WTC11 (cell line): ENCODE data around the gene TRPC3.

ENCODE experiments used
- ATF3 ChIP-seq: sonication (generic); formaldehyde crosslinking; conservative IDR thresholded peaks from 2 replicates; pipeline ENCODE4 v1.8.1; 2022; ENCODE audit warnings: mild to moderate bottlenecking, missing genetic modification reagents
- CREB1 ChIP-seq: sonication (generic); formaldehyde crosslinking; IDR thresholded peaks from 2 replicates; pipeline ENCODE4 v1.8.0; 2023; ENCODE audit warnings: mild to moderate bottlenecking, missing genetic modification reagents
- CTCF ChIP-seq: fragments of 200-600 bp; IDR thresholded peaks from 2 replicates; pipeline ENCODE4 v1.8.0; 2022; ENCODE audit warnings: antibody characterized with exemption
- FOXK1 ChIP-seq: sonication (generic); formaldehyde crosslinking; IDR thresholded peaks from 2 replicates; pipeline ENCODE4 v1.8.0; 2022; ENCODE audit warnings: mild to moderate bottlenecking, moderate library complexity, missing genetic modification reagents
- MAX ChIP-seq: sonication (generic); formaldehyde crosslinking; IDR thresholded peaks from 2 replicates; pipeline ENCODE4 v1.8.0; 2022; ENCODE audit warnings: mild to moderate bottlenecking, missing genetic modification reagents
- NFE2L1 ChIP-seq: sonication (generic); formaldehyde crosslinking; IDR thresholded peaks from 2 replicates; pipeline ENCODE4 v1.8.1; 2023; ENCODE audit warnings: missing genetic modification reagents
- PRRX2 ChIP-seq: fragments of 250-450 bp; sonication (Bioruptor Pico); IDR thresholded peaks from 2 replicates; pipeline ENCODE4 v1.8.0; 2021; ENCODE audit warnings: mild to moderate bottlenecking
- SOX15 ChIP-seq: fragments of 250-450 bp; sonication (Bioruptor Pico); IDR thresholded peaks from 2 replicates; pipeline ENCODE4 v1.9.0; 2021; ENCODE audit warnings: mild to moderate bottlenecking
- TEAD1 ChIP-seq: sonication (generic); formaldehyde crosslinking; IDR thresholded peaks from 2 replicates; pipeline ENCODE4 v1.8.0; 2022; ENCODE audit warnings: mild to moderate bottlenecking, missing genetic modification reagents
- ZNF121 ChIP-seq: sonication (generic); formaldehyde crosslinking; IDR thresholded peaks from 2 replicates; pipeline ENCODE4 v1.8.0; 2023; ENCODE audit warnings: missing genetic modification reagents
- ZNF263 ChIP-seq: sonication (generic); formaldehyde crosslinking; IDR thresholded peaks from 2 replicates; pipeline ENCODE4 v1.8.1; 2022; ENCODE audit warnings: low read depth, mild to moderate bottlenecking, moderate library complexity, missing genetic modification reagents
- TF ChIP-seq, protein P1 (sequence below): sonication (generic); formaldehyde crosslinking; IDR thresholded peaks from 2 replicates; pipeline ENCODE4 v1.8.0; 2023; ENCODE audit warnings: missing genetic modification reagents
- TF ChIP-seq, protein P2 (sequence below): sonication (generic); formaldehyde crosslinking; IDR thresholded peaks from 2 replicates; pipeline ENCODE4 v1.8.1; 2022; ENCODE audit warnings: missing genetic modification reagents, borderline replicate concordance
- TF ChIP-seq, protein P3 (sequence below): sonication (generic); formaldehyde crosslinking; IDR thresholded peaks from 2 replicates; pipeline ENCODE4 v1.8.1; 2023; ENCODE audit warnings: mild to moderate bottlenecking, missing genetic modification reagents

DNA sequence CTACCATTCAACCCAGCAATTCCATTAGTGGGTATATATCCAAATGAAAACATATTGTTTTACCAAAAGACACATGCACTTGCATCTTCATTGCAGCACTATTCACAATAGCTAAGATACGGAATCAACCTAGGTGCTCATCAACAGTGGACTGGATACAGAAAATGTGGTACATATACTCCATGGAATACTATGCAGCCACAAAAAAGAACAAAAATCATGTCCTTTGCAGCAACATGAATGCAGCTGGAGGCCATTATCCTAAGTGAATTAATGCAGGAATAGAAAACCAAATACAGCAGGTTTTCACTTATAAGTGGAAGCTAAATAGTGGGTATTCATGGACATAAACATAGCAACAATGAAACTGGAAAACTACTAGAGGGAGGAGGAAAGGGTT lies 43.5 kb downstream of the TRPC3 start:
- TF ChIP-seq ZNF263 (CRISPR knock-in tag) (no peak), FOXK1 (CRISPR knock-in tag) (no peak), ZNF121 (CRISPR knock-in tag) (no peak), CTCF (no peak), CREB1 (CRISPR knock-in tag) (no peak), NFE2L1 (CRISPR knock-in tag) (no peak), SOX15 (CRISPR knock-in tag) (no peak), TEAD1 (CRISPR knock-in tag) (no peak), PRRX2 (CRISPR knock-in tag) (no peak), MAX (CRISPR knock-in tag) (no peak), ATF3 (CRISPR knock-in tag) (no peak)
- TF ChIP-seq, protein P1, sequence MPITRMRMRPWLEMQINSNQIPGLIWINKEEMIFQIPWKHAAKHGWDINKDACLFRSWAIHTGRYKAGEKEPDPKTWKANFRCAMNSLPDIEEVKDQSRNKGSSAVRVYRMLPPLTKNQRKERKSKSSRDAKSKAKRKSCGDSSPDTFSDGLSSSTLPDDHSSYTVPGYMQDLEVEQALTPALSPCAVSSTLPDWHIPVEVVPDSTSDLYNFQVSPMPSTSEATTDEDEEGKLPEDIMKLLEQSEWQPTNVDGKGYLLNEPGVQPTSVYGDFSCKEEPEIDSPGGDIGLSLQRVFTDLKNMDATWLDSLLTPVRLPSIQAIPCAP (CRISPR knock-in tag), result no peak
- TF ChIP-seq, protein P2, sequence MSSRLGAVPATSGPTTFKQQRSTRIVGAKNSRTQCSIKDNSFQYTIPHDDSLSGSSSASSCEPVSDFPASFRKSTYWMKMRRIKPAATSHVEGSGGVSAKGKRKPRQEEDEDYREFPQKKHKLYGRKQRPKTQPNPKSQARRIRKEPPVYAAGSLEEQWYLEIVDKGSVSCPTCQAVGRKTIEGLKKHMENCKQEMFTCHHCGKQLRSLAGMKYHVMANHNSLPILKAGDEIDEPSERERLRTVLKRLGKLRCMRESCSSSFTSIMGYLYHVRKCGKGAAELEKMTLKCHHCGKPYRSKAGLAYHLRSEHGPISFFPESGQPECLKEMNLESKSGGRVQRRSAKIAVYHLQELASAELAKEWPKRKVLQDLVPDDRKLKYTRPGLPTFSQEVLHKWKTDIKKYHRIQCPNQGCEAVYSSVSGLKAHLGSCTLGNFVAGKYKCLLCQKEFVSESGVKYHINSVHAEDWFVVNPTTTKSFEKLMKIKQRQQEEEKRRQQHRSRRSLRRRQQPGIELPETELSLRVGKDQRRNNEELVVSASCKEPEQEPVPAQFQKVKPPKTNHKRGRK (CRISPR knock-in tag), result no peak
- TF ChIP-seq, protein P3, sequence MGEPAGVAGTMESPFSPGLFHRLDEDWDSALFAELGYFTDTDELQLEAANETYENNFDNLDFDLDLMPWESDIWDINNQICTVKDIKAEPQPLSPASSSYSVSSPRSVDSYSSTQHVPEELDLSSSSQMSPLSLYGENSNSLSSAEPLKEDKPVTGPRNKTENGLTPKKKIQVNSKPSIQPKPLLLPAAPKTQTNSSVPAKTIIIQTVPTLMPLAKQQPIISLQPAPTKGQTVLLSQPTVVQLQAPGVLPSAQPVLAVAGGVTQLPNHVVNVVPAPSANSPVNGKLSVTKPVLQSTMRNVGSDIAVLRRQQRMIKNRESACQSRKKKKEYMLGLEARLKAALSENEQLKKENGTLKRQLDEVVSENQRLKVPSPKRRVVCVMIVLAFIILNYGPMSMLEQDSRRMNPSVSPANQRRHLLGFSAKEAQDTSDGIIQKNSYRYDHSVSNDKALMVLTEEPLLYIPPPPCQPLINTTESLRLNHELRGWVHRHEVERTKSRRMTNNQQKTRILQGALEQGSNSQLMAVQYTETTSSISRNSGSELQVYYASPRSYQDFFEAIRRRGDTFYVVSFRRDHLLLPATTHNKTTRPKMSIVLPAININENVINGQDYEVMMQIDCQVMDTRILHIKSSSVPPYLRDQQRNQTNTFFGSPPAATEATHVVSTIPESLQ (CRISPR knock-in tag), result no peak
